ENCODE results near the gene DCC.

The DCC gene

DNA sequence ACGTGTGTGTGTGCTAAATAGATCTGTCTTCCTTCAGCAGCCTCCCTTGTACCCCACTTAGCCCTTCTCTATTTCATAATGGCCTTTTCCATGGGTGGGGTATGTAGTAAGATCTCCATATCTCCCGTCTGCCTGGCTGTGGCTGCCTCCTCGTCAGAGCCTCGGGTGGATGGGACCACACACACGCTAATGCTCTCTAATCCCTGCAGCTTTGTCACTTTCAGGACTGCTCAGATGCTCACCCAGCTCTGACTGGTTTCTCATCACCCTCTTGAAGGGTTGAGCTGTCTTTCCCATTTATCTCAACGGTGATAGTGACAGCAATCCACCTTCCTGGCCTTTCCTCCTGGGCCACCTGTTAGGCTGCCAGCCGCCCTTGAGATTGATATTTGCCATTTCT, 95.3 kb downstream of the DCC start:
- no peak for DNase-seq (ENCODE audit: low read depth, low spot score)
- POLR2A ChIA-PET, result no interaction called here
- no peak overlapping the region for H3K4me3 ChIP-seq (ENCODE audit: low read depth, low read length)
- CTCF ChIA-PET, result no interaction called here
- TF ChIP-seq, protein P1, sequence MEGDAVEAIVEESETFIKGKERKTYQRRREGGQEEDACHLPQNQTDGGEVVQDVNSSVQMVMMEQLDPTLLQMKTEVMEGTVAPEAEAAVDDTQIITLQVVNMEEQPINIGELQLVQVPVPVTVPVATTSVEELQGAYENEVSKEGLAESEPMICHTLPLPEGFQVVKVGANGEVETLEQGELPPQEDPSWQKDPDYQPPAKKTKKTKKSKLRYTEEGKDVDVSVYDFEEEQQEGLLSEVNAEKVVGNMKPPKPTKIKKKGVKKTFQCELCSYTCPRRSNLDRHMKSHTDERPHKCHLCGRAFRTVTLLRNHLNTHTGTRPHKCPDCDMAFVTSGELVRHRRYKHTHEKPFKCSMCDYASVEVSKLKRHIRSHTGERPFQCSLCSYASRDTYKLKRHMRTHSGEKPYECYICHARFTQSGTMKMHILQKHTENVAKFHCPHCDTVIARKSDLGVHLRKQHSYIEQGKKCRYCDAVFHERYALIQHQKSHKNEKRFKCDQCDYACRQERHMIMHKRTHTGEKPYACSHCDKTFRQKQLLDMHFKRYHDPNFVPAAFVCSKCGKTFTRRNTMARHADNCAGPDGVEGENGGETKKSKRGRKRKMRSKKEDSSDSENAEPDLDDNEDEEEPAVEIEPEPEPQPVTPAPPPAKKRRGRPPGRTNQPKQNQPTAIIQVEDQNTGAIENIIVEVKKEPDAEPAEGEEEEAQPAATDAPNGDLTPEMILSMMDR (IDR thresholded peaks at IDR 0.05; ENCODE audit: insufficient read depth, low read length, missing control alignments), result no peak

DNA sequence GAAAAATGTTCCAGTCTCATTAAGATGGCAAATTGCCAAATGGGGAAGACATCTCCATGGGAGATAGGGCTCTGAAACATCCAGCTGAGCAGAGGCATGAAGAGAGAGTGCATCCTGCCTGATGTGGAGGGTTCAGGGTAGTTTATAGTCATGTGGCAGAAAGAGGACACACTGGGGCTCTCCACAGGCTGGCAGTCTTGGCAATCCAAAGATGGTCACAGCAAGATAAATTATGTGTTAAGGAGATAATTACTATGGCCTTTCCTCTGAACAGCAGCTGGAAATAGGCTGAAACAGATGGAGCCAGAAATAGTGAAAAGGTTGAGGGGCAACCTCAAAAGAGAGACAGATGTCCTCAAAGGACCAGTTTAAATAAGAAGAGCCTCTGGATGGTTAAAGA, 97.2 kb downstream of the DCC start:
- ChIA-PET POLR2A (no interaction called here), CTCF (no interaction called here)
- H3K4me3 ChIP-seq (ENCODE audit: low read depth, low read length), result no peak overlapping the region
- TF ChIP-seq, protein P1 (IDR thresholded peaks at IDR 0.05; ENCODE audit: insufficient read depth, low read length, missing control alignments), result no peak
- no peak for DNase-seq (ENCODE audit: low read depth, low spot score)

DNA sequence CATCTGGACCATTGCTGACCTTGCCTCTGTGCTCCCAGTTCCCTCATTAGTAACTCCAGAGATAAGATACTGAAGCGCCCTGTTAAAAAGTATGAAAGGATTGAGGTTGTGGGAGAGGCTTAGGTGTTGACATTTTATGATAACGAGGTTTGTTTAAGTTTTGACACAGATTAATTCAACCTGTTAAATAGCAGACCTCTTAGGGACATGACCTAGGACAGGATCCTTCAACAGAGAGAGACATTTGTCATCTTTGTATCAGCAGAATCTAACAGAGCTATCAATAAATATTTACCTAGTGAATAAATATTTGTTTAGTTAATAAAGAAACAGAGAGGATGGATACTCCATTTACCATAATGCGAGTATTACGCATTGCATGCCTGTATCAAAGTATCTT, 99.5 kb downstream of the DCC start:
- TF ChIP-seq, protein P1 (IDR thresholded peaks at IDR 0.05; ENCODE audit: insufficient read depth, low read length, missing control alignments), result no peak
- H3K4me3 ChIP-seq (ENCODE audit: low read depth, low read length), result no peak overlapping the region
- CTCF ChIA-PET, result no interaction called here
- POLR2A ChIA-PET, result no interaction called here
- no peak for DNase-seq (ENCODE audit: low read depth, low spot score)

DNA sequence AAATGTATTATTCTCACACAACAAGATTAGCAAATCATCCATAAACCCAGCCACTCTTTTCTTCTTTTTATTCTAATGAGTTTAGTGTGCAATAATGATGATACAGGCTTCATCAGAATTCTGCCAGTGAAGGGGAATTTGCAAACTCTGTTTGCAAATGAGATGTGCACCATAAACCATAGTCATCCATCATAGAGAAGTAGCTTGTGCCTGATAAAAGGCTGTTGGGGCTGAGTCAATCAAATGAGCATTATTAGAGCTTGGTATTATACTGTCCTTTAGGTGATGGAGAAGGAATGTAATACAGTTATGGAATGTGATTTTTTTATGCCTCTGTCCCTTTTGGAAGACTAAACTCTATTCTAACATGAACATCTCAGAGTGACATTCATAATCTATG, 101.8 kb downstream of the DCC start:
- no peak overlapping the region for H3K4me3 ChIP-seq (ENCODE audit: low read depth, low read length)
- TF ChIP-seq, protein P1 (IDR thresholded peaks at IDR 0.05; ENCODE audit: insufficient read depth, low read length, missing control alignments), result no peak
- DNase-seq (ENCODE audit: low read depth, low spot score), result no peak
- CTCF ChIA-PET, result interaction anchor here (1.1 kb wide), 1 partner anchor 10 kb away, joined by 4 read pairs; no protein-coding TSS in a partner anchor
- POLR2A ChIA-PET, result no interaction called here

DNA sequence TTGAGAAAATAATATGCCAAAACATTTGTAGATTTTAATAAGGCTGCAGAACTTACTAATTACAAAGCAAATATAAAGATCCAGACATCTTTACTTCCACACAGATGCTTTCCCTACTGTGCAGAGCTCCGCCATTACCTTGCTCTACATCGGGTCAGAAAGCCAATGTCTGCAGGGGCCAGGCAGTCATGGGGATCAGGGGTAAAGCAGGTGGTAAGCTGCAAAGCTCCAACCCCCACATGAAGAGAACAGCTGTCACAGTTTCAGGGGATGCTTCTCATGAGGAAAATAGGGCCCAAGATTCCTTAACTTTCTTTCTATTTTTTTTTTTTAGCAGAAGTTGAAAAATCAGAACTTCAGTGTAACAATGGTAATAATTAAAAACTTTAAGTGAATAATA, 102.7 kb downstream of the DCC start:
- POLR2A ChIA-PET, result no interaction called here
- no peak overlapping the region for H3K4me3 ChIP-seq (ENCODE audit: low read depth, low read length)

DNA sequence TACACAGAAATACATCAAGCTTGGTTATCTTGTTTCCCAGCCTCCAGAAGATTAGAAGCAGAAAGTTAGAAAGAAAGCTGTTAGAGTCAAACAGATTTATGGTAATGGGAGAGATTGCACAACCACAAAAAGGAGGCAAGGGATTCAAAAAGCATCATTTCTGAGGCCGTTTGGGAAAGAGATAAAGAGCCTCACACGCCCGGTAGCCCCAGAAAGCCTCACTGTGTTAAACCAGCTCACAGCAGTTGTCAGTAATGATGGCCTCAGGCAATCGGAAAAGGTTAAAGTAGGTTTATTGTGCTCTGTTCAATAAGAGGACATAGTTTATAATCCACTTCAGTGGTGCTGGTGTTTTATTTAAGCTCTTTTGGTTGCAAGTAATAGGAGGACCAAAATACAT, 111.3 kb downstream of the DCC start:
- CTCF ChIA-PET, result interaction anchor here (0.8 kb wide), 1 partner anchor 9 kb away, joined by 4 read pairs; no protein-coding TSS in a partner anchor
- DNase-seq (ENCODE audit: low read depth, low spot score), result no peak
- TF ChIP-seq, protein P1 (IDR thresholded peaks at IDR 0.05; ENCODE audit: insufficient read depth, low read length, missing control alignments), result no peak
- POLR2A ChIA-PET, result no interaction called here
- no peak overlapping the region for H3K4me3 ChIP-seq (ENCODE audit: low read depth, low read length)

More for the DNA sequence above, 102.7 kb downstream of the DCC start:
- CTCF ChIA-PET, result interaction anchor here (1.1 kb wide), 1 partner anchor 9 kb away, joined by 4 read pairs; no protein-coding TSS in a partner anchor
- TF ChIP-seq, protein P1 (IDR thresholded peaks at IDR 0.05; ENCODE audit: insufficient read depth, low read length, missing control alignments), result no peak
- DNase-seq (ENCODE audit: low read depth, low spot score), result no peak
